ENCODE results near the gene WLS. TPM values are rescaled to one million over a fixed set of nuclear protein-coding genes. Genes with fewer than 3 reads are reported as not detected.

WLS gene
- total and polyA plus RNA-seq, 2 donors (not counting 1 experiment from before 2014, with no cell fraction given): 156 to 269 TPM

- H3K4me3 ChIP-seq (replicated peaks in 1 of 4; ENCODE audit: control extremely low read depth in 1 of 4, insufficient read depth in 1 of 4, low read depth in 3 of 4, low read length in 4 of 4): peak overlapping the region in 2 of 4 experiments; percentile 31 to 69
- peaks cover 86% of the 10 kb centered on the region for H3K79me2 ChIP-seq (ENCODE audit: control insufficient read depth, insufficient read depth, low read length)
- H3K36me3 ChIP-seq (ENCODE audit: control insufficient read depth, insufficient read depth, low read length): peaks cover 3% of the 10 kb centered on the region
- peaks cover 7% of the 10 kb centered on the region for H3K4me1 ChIP-seq (ENCODE audit: control insufficient read depth, extremely low read depth, insufficient read depth, low read length)
- peak overlapping the region; percentile 72 for H3K4me2 ChIP-seq (ENCODE audit: extremely low read depth, insufficient read depth, low read length)
- H3K9me3 ChIP-seq (ENCODE audit: control insufficient read depth, insufficient read depth, low read depth, low read length): no peaks in the 10 kb centered on the region
- no peaks in the 10 kb centered on the region for H3K27me3 ChIP-seq (ENCODE audit: control insufficient read depth, insufficient read depth, low read length)
- TF ChIP-seq CTCF (conservative IDR thresholded peaks at IDR 0.05 in 1 of 2, IDR thresholded peaks at IDR 0.05 in 1 of 2; ENCODE audit: low read depth in 1 of 2, low read length in 2 of 2): no peak
- TF ChIP-seq EZH2 (IDR thresholded peaks at IDR 0.05; ENCODE audit: low read length, missing control alignments): no peak
- DNase-seq (ENCODE audit: low read depth in 2 of 2): no peak
- peaks cover 1% of the 10 kb centered on the region for H4K20me1 ChIP-seq (ENCODE audit: control insufficient read depth, extremely low read depth, insufficient read depth, low read length)
- no peak overlapping the region for H3K9ac ChIP-seq (ENCODE audit: insufficient read depth, low read length)
- no peak overlapping the region for H3K27ac ChIP-seq (ENCODE audit: insufficient read depth, low read length)
- H2AFZ ChIP-seq (ENCODE audit: low read length): no peak overlapping the region
Observed at GRCh38 chr1:68227598-68227997, 4.7 kb downstream of the WLS start.

- Histone ChIP-seq H3K9me3 (ENCODE audit: control insufficient read depth, insufficient read depth, low read depth, low read length) (no peaks in the 10 kb centered on the region), H3K27ac (ENCODE audit: insufficient read depth, low read length) (no peak overlapping the region), H3K4me1 (ENCODE audit: control insufficient read depth, extremely low read depth, insufficient read depth, low read length) (peaks cover 17% of the 10 kb centered on the region), H3K79me2 (ENCODE audit: control insufficient read depth, insufficient read depth, low read length) (peaks cover 90% of the 10 kb centered on the region), H3K4me2 (ENCODE audit: extremely low read depth, insufficient read depth, low read length) (no peak overlapping the region), H3K4me3 (replicated peaks in 1 of 4; ENCODE audit: control extremely low read depth in 1 of 4, insufficient read depth in 1 of 4, low read depth in 3 of 4, low read length in 4 of 4) (no peak overlapping the region), H3K9ac (ENCODE audit: insufficient read depth, low read length) (no peak overlapping the region), H3K36me3 (ENCODE audit: control insufficient read depth, insufficient read depth, low read length) (peaks cover 3% of the 10 kb centered on the region), H2AFZ (ENCODE audit: low read length) (no peak overlapping the region), H3K27me3 (ENCODE audit: control insufficient read depth, insufficient read depth, low read length) (no peaks in the 10 kb centered on the region), H4K20me1 (ENCODE audit: control insufficient read depth, extremely low read depth, insufficient read depth, low read length) (peaks cover 3% of the 10 kb centered on the region)
- DNase-seq (ENCODE audit: low read depth in 2 of 2): peak in 1 of 2 donors; percentile 24
- TF ChIP-seq CTCF (conservative IDR thresholded peaks at IDR 0.05 in 1 of 2, IDR thresholded peaks at IDR 0.05 in 1 of 2; ENCODE audit: low read depth in 1 of 2, low read length in 2 of 2) (no peak), EZH2 (IDR thresholded peaks at IDR 0.05; ENCODE audit: low read length, missing control alignments) (no peak)
Observed at GRCh38 chr1:68225781-68226180, 6.5 kb downstream of the WLS start.

- H3K36me3 ChIP-seq (ENCODE audit: control insufficient read depth, insufficient read depth, low read length): peaks cover 2% of the 10 kb centered on the region
- H3K4me1 ChIP-seq (ENCODE audit: control insufficient read depth, extremely low read depth, insufficient read depth, low read length): peaks cover 10% of the 10 kb centered on the region
- no peak overlapping the region for H3K4me2 ChIP-seq (ENCODE audit: extremely low read depth, insufficient read depth, low read length)
- H3K27ac ChIP-seq (ENCODE audit: insufficient read depth, low read length): no peak overlapping the region
- no peak overlapping the region for H3K9ac ChIP-seq (ENCODE audit: insufficient read depth, low read length)
- TF ChIP-seq CTCF (conservative IDR thresholded peaks at IDR 0.05 in 1 of 2, IDR thresholded peaks at IDR 0.05 in 1 of 2; ENCODE audit: low read depth in 1 of 2, low read length in 2 of 2): no peak
- no peak for TF ChIP-seq EZH2 (IDR thresholded peaks at IDR 0.05; ENCODE audit: low read length, missing control alignments)
- H3K4me3 ChIP-seq (replicated peaks in 1 of 4; ENCODE audit: control extremely low read depth in 1 of 4, insufficient read depth in 1 of 4, low read depth in 3 of 4, low read length in 4 of 4): no peak overlapping the region
- H2AFZ ChIP-seq (ENCODE audit: low read length): no peak overlapping the region
- H4K20me1 ChIP-seq (ENCODE audit: control insufficient read depth, extremely low read depth, insufficient read depth, low read length): peaks cover 3% of the 10 kb centered on the region
- H3K27me3 ChIP-seq (ENCODE audit: control insufficient read depth, insufficient read depth, low read length): no peaks in the 10 kb centered on the region
- no peaks in the 10 kb centered on the region for H3K9me3 ChIP-seq (ENCODE audit: control insufficient read depth, insufficient read depth, low read depth, low read length)
- H3K79me2 ChIP-seq (ENCODE audit: control insufficient read depth, insufficient read depth, low read length): peaks cover 88% of the 10 kb centered on the region
- peak in 1 of 2 donors; percentile 57 for DNase-seq (ENCODE audit: low read depth in 2 of 2)
Observed at GRCh38 chr1:68223687-68224086, 8.6 kb downstream of the WLS start.

All from fibroblast of lung (primary cell).